Fibroblast of skin of right biceps (primary cell): Measurements from ENCODE around the gene NAALADL2.
"Not testable (repeated sequence)": the region's sequence is repeated elsewhere in the genome, so short reads cannot be mapped to it uniquely, and the experiment has no call there.

Experiments used
- DNase-seq: peaks from one replicate; pipeline ENCODE4 v3.0.0-alpha.2; 2013

Gene NAALADL2

GRCh38 chr3:175222356-175222755 is 363.2 kb downstream of the NAALADL2 start:
- no peak for DNase-seq

GRCh38 chr3:175224051-175224450 is 364.9 kb downstream of the NAALADL2 start:
- DNase-seq, result no peak

GRCh38 chr3:175226444-175226843 is 367.3 kb downstream of the NAALADL2 start:
- no peak for DNase-seq

- no peak for DNase-seq
Observed at GRCh38 chr3:175227126-175227525, 368.0 kb downstream of the NAALADL2 start.

GRCh38 chr3:175233957-175234940 is 375.1 kb downstream of the NAALADL2 start:
- no peak for DNase-seq

GRCh38 chr3:175238801-175239200 is 379.7 kb downstream of the NAALADL2 start:
- no peak for DNase-seq

- no peak for DNase-seq
Observed at GRCh38 chr3:175240921-175241320, 381.8 kb downstream of the NAALADL2 start.

GRCh38 chr3:175242243-175242642 is 383.1 kb downstream of the NAALADL2 start:
- DNase-seq, result no peak

- no peak for DNase-seq
Observed at GRCh38 chr3:175246234-175246633, 387.1 kb downstream of the NAALADL2 start.

- DNase-seq, result peak; percentile 17
Observed at GRCh38 chr3:175246766-175247165, 387.6 kb downstream of the NAALADL2 start.

- DNase-seq, result no peak
Observed at GRCh38 chr3:175247629-175248028, 388.5 kb downstream of the NAALADL2 start.

- DNase-seq, result no peak
Observed at GRCh38 chr3:175248832-175249231, 389.7 kb downstream of the NAALADL2 start.

GRCh38 chr3:175255698-175256097 is 396.6 kb downstream of the NAALADL2 start:
- peak; percentile 43 for DNase-seq

- DNase-seq, result peak; percentile 15
Observed at GRCh38 chr3:175257123-175257522, 398.0 kb downstream of the NAALADL2 start.

GRCh38 chr3:175258763-175259162 is 399.6 kb downstream of the NAALADL2 start:
- peak; percentile 16 for DNase-seq

GRCh38 chr3:175260145-175260794 is 401.1 kb downstream of the NAALADL2 start:
- peak; percentile 82 for DNase-seq

GRCh38 chr3:175266478-175266877 is 407.3 kb downstream of the NAALADL2 start:
- peak; percentile 64 for DNase-seq

- peak; percentile 83 for DNase-seq
Observed at GRCh38 chr3:175267121-175267531, 408.0 kb downstream of the NAALADL2 start.

GRCh38 chr3:175267561-175267960 is 408.4 kb downstream of the NAALADL2 start:
- DNase-seq, result peak; percentile 49

GRCh38 chr3:175269394-175269793 is 410.3 kb downstream of the NAALADL2 start:
- DNase-seq, result no peak

- DNase-seq, result peak; percentile 83
Observed at GRCh38 chr3:175270198-175270837, 411.2 kb downstream of the NAALADL2 start.

GRCh38 chr3:175270866-175271265 is 411.7 kb downstream of the NAALADL2 start:
- peak; percentile 61 for DNase-seq

- DNase-seq, result not testable (repeated sequence)
Observed at GRCh38 chr3:175271465-175271864, 412.3 kb downstream of the NAALADL2 start.
